SK-N-MC (cell line): ENCODE measurements around the gene GPATCH8.

ENCODE experiments used
- EZH2 ChIP-seq: fragments of 200-600 bp; sonication (generic); IDR thresholded peaks from one replicate; pipeline ENCODE4 v1.6.1; 2017; ENCODE audit warnings: antibody characterized with exemption
- FOXP2 ChIP-seq: optimal IDR thresholded peaks from 2 replicates; pipeline ENCODE3; 2011; ENCODE audit warnings: mild to moderate bottlenecking, moderate library complexity; ENCODE audit not compliant: insufficient read depth; ENCODE audit errors: extremely low read length, control extremely low read depth
- POLR2AphosphoS5 ChIP-seq: IDR thresholded peaks from 2 replicates; pipeline ENCODE4 v1.6.1; 2012; ENCODE audit warnings: mild to moderate bottlenecking, low read depth, low read length, borderline replicate concordance

GRCh38 chr17:44530896-44531418, 27.8 kb upstream of the GPATCH8 start:
- TF ChIP-seq EZH2 (no peak), POLR2AphosphoS5 (no peak), FOXP2 (no peak)
